ENCODE measurements around the gene PTTG1IP.

The PTTG1IP gene

DNA sequence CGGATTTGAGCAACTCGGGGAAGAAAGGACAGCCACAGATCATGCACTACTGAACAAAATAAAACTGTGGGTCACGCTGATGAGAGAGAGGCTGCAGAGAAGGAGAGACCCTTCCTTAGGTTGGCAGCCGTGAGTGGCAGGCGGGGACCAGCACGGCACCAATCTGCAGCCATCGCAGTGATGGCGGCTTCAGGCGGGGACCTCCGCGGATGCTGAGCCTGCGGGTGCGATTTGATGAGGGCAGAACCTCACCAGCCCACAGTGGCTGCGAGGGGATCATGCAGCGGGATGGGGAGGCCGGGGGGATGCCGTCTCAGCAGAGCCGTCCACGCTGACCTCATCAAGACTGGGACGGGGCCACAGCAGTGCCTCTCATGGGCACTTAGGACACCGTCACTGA is 35.4 kb upstream of the PTTG1IP start:
- DNase-seq = no peak

DNA sequence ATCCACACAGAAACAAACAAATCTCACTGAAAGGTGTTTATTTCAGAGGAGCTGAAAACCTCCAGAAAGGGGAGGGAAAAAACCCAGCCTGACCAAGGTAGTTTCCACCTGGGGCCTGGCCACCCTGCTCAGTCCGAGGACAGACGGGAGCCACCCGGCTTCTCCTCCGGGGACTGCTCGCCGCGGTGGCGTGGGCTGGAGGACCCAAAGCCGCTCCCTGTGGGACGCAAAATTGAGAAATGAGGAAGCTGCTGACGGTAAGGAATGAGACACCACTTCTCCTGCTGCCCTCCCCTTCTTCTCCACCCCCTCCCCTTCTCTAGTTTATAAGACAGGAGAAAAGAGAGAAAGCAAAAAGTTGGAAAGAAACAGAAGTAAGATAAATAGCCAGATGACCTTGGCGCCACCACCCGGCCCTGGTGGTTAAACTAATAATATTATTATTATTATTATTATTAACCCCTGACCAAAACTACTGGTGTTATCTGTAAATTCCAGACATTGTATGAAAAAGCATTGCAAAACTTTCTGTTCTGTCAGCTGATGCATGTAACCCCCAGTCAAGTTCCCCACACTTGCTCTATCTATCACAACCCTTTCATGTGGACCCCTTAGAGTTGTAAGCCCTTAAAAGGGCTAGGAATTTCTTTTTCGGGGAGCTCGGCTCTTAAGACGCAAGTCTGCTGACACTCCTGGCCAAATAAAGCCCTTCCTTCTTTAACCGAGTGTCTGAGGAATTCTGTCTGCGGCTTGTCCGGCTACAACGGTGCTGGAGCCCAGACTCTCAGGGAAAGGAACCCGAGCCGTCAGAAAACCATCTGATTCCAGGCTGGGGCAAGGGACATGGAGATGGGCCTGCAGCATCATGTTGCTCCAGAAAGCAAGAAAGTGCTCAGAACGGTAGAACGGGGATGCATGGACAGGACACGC is 34.7 kb upstream of the PTTG1IP start:
- DNase-seq = peak; percentile 73 to 79

DNA sequence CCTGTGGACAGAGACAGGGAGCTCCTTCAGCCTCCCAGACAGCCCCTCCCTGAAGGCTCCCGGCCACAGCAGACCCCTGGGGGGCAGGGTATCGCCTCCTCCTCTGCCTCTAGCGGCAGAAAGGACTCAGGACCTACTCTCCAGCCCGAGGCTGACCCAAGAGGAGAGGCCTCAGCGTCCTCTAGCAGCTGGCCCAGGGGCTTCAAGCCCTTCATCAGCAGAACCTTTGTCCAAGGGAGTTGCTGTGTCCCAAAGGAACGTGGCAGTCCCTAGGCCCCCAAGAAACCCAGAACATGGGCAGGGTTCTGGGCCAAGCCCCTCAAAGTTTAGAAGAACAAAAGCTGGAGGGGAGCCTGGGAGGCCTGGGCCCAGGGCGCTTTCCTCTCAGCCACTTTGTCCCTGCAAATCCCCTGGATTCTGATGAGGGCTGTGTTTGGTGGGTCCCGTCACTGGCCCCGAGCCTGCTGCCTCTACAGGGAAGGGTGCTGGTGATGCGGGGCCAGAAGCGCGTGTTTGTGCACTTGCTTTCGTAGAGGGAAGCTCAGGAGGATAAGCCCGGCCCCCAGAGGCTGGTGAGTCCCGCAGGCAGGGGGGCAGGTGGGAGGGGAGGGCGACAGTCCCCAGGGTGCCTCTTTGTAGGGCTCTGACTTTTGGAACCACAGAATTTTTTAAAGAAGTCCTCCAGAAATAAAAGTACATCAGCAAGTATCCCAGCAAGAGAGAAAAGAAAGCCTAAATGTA is 33.9 kb upstream of the PTTG1IP start:
- DNase-seq = no peak

DNA sequence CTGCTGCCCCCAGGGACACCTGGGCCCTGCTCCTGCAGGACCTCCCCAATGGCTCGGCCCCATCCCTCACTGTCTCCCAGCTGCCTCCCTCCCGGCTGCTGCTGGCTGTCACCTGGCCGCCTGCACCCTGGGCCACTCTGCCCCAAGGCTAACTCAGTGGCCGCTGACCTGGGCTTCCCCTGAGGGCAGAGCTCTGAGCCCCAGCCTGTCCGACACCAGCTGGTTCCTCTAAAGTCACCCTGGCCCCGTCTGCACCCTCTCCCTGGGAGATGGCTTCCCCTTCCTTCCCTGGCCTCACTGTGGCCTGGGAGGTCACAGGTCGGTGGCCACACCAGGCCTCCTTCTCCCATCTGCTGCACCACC is 32.2 kb upstream of the PTTG1IP start:
- DNase-seq = no peak

DNA sequence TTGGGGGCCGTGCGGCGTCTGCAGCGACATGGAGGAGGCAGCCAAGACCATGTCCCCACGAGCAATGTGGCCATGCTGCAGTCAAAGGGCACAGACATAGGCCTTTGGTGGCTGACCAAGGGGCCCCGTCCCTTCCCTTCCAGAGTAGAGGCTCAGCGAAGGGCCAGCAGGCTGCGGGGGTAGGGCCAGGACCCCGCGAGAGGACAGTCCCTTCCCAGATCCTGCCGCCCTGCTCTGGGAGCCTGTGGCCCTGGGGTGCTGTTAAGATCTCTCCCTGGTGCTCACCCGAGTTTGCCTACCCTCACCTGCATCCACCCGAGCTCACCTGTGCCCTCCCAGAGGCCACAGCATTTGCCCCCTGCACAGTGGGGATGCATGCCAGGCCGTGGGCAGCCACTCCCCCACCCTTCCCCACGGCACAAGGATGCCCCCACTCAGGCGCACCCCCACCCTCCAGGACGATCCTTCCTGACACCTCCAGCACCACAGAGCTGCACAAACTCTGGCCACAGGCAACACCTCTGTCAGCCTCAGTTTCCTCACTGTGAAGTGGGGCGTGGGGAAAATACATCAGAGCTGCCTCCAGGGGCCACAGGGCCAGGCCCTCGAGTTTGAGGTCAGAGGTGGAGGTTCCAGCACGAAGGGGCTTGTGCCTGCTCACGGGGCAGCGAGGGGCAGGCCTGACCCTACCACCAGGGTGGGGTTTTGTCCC is 31.7 kb upstream of the PTTG1IP start:
- DNase-seq = no peak

DNA sequence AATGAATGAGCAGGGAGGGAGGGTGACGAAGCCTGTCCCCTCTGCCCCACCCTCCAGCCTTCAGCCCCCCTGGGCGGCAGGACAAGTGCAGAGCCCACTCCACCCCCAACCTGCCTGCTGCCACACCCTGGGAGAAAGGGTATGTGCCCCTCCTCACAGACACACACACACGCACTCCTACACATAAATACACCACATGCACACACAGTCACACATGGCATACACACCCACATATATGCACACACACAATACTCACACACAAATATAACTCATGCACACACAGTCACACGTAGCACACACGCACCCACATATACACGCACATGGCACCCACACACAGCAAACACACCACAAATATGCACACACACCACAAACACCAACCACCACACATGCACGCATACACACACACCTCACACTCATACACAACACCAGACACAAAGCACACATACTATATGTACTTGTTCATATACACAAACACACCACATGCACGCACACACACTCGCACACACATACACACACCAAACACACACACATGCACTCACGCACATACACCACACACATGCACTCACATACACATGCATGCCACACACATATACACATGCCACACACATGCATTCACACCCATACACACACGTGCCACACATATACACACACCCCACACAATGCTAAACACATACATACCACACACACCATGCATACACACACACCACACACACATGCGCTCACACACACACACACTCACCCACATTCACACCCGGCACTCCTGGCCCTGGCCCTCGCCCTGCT is 30.8 kb upstream of the PTTG1IP start:
- no peak for DNase-seq

DNA sequence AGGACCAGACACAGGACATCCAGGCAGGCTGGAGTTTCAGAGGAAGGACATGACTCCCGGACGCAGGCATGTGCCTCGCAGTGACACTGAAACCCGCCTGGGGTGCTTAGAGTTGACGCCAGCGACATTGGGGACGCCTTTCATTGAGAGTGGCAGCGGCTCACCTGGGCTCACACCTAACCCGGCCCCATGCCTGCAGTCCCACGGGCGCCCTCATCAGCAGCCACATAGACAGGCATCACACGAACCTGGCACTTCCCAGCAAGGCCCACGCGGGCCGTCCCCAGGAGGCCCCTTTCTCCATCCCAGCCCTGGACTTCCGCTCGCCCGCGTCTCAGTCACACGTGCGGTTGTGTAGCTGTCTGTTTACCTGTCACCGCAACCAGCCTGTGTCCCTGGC is 30.2 kb upstream of the PTTG1IP start:
- DNase-seq = no peak

DNA sequence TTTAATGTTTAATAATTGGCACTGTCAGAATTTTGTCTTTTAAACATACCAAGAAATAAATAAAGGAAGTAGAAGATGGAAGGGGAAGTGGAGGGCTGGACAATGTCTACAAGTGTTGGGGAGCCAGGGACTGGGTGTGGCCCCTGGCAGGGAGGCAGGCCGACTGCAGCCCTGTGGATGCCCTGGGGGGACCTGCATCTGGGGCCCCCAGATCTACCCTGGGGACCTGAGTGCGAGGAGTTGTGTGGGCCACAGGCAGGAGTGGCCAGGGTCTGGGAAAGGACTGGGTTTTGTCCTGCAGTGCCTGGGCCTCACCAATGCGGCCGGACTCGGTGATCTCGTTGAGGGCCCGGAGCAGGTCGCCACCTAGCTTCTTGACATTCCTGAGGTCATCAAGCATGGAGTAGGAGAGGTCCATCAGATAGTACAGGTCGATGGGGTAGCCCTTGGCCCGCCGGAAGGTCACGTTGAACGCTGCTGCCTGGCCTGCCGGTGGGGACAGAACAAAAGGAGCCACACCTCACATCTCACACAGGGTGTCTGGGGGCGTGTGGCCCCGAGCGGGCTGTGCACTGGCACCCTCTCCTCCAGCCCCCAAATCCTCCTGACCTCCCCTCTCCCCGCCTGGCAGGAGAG is 29.7 kb upstream of the PTTG1IP start:
- no peak for DNase-seq

DNA sequence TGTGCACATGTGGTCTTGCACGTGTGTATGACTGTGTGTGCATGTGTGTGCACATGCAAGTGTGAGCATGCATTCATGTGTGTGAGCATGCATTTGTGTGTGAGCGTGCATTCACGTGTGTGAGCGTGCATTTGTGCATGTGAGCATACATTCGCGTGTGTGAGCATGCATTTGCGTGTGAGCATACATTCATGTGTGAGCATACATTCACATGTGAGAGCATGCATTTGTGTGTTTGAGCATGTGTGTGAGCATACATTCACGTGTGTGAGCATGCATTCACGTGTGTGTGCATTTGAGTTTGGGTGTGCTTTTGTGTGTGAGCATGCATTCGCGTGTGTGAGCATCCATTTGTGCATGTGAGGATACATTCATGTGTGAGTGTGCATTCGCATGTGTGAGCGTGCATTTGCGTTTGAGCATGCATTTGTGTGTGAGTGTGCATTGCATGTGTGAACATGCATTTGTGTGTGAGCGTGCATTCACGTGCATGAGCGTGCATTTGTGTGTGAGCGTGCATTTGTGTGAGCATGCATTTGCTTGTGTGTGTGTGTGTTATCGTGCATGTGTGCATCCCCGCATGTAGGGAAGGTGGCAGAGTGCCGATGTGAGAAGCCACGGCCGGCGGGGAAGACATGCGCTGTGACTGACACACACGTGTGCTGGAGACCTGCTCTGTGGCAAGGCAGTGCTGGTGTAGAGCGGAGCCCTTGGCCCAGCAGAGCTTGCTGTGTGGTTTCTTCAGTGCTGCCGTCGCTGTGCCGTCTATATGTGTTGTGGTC is 29.0 kb upstream of the PTTG1IP start:
- DNase-seq = no peak

DNA sequence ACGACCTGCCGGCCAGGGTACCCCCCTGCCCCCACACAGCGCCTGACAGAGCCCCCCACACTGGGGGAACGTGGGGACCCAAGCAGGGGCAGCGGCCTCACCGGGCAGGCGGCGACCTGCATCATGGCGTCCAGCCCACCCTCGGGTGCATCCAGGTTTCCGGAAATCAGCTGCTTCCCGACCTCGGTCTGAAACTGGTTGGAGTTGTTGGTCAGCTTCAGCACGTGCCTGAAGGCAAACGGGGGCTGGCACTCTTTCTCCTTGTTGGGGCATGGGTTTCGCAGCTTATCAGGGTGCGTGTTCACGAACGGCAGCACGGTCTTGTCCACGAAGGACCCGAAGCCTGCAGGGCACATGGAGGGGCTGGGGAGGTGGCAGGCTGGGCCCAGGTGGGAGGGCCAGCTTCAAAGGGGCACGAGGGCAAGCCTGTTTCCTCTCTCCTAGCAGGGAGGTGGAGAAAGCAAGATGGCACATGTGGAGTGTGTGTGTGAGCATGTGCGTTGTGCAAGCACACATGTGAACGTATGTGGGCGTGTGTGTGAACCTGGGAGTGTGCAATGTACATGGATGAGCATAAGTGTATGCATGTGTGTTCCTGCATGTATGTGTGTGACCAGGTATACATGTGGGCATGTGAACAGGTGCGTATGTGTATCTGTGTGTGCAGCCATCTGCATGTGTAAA is 28.0 kb upstream of the PTTG1IP start:
- DNase-seq = no peak

DNA sequence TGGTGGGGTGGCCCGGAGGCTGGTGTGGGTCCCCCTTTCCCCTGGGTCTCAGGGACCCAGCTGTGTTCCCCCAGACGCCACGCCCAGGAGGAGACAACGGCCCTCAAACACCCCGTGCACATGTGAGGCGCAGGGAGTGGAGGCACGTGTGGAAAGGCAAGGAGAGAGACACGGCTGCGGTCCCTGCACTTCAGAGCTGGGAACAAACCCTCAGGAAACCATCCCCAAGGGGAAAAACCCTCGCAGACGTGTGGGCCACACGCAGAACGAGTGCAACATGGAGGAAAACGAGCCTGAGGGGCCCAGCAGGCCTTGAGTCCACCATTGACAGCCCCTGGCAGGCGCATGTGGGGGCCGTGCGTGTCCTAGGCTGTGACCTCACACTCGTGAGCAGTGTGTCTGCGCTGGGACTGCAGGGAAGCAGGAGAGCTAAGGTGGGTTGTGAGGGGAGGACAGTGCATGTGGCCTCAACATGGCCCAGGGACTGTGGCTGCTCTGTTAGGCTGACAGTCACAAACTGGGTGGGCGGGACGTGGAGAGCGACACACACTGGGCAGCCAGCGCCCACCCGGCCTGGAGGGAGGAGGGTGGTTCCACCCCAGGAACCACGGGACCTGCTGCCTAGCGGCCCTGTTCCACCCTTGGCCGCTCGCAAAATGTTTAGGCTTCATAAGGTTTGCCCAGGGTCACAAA is 27.2 kb upstream of the PTTG1IP start:
- DNase-seq = no peak

DNA sequence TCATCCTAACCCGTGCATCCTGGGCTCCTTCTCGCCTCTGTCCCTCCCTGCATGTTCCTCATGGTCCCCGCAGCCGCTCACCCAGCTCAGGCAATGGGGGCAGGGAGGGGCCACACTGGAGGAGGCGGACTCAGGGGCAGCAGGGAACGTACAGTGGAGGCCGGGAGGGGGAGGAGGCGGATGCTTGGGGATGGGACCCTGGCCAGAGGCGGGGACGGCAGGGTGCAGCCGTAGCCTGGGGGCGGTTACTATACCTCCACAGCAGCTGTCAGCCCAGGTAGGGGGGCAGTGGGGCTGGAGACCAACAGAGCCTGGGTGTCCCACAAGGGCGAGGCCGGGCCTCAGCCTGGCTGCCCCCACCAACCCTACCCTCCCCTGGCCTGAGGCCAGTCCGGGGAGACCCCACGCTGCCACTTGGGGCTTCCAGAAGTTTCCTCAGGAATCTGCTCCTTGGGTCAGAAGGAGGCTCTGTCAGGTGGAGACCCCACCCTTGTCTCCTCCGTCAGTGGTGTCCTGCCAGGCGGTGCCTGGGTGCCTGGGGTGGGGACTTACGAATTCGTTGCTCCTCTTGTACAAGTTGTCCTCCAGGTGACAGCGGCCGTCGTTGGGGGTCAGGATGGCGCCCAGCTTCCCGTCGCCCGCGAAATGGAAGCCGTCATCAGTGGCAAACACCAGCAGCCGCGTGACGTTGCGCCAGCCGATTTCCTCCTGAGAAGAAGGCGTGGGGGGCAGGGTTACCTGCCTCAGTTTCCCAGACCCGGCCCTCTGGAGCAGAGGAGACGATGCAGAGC is 26.5 kb upstream of the PTTG1IP start:
- no peak for DNase-seq

DNA sequence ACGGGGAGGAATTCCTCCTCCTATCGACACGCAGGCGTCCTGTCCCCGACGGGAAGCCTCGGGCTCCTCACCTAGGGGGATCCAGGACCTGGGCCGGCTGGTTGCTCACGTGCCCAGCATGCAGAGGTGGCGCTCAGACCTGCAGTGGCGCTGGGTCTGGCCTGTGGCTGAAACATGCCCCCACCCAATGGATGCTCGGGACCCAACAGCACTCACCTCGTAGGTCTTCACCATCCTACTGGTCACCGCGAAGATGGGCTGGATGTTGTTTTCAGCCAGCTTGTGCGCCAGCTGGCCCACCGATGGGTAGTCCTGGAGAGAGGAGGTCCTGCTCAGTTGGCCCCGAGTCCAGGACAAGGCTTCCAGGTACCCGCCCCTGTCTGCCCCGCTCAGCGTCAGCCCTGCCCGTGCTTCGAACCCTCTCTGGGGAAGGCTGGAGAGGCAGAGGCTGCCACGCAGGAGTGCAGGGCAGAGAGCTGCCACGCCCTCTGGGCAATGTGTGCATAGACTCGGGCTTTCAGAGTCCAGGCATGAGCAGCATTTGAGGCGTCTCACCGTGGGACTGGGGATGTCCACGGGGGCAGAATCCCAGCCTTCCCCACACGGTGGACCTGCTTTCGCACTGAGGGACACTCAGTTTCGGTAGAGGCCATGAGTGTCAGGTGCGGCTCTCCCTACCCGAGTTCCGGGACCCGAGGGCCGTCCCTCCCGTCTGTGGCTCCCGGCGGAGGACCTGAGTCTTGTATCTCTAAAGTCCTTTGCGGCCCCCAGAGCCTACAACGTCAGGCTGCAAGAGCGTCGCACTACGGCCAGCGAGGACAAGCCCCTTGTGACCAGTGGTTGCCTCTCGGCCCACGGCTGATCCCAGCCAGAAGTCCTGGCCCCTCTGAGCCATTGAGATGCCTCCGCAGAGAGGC is 25.6 kb upstream of the PTTG1IP start:
- no peak for DNase-seq

DNA sequence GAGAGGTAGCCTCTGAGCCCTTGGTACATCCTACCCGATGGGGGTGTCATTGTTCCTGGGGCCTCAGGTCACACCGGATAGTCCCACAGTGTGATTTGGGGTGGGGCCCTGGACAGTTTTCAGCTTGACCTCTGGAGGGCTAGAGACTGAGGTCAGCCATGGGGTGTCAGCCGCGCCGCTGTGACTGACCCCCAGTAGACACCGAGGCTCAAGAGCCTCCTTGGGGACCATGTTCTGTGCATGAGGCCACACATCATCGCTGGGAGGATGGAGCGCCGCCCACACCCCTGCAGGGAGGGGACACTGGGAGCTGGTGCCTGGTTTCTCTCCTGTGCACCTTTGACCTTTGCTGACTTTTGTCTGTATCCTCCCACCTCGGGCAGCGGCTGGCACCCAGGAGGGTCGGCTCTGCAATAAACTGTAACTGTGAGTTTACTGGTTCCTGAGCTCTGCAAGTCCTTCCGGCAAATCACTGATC is 24.6 kb upstream of the PTTG1IP start:
- no peak for DNase-seq

DNA sequence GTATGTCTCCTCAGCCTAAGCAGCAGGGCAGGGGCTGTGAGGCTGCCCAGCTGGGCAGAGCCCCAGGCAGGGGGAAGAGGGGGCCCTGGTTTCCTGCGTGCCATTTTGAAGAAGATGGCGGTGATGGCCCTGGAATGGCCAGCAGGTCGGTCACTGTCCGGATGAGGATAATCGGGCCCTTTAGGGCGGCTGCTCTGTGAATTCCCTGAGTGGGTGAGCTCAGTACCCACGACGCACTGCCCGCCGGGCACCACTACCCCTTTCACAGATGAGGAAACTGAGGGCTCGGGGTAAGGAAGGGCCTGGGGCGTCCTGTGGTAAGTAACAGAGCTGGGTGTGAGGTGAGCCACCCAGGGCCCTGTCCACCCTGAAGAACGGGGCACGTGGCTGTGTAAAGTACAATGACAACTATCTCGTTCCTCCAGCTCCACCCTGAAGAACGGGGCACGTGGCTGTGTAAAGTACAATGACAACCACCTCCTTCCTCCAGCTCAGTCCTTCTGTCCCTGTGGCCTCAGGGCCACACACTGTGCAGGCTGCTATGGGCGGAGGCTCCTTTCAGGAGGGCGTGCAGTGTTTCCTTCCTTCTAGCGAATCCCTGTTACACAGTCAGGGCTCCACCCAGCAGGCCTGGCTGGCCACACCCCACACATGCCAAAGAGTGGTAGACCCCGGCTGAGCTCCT is 24.0 kb upstream of the PTTG1IP start:
- DNase-seq = no peak

DNA sequence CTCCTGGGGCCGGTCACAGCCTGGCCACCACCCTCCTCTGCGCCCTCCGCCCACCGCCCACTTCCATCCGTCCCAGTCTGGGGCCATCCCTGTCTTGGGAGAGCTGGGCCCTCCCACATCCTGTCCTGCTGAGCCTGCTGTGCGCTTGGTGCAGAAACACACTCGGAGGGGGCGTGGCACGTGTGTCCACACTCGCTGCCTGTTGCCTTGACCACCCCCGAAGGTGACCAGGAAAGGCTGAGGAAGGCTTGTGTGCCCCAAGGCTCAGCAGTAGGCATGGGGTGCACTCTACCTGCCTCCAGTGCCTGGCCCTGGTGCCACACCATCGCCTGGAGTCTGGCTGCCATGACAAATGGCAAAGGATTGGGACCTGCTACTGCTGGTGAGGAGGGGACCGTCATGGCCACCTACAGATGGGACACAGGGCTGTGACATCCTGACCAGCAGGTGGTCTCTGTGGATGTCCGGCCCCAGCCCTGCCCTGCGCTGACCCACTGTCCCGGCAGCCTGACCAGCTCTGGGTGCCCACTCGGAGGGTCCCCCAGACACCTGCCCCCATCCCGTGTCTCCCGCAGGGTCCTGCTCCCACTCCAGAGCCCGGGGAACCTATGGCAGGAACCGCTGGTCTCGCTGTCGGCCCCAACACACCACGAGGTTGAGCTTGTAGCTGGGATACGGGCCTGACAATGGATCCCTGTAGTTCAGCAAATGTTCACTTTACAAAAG is 23.2 kb upstream of the PTTG1IP start:
- DNase-seq = no peak

DNA sequence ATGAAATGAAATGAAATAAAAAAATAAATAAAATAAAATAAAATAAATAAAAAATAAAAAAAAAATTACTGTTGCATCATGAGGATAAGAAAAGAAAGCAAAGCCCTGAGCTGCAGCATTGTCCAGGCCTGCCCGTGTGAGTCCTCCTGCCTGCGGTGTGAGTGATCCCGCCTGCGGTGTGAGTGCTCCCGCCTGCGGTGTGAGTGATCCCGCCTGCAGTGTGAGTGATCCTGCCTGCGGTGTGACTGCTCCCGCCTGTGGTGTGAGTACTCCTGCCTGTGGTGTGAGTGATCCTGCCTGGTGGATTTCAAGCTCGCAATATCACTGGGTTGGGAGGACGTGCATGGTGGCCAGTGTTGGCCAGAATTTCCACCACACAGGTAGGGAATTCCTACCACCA is 22.4 kb upstream of the PTTG1IP start:
- no peak for DNase-seq

All from Kasumi-1 (cell line).